Fibroblast of the aortic adventitia (primary cell): ENCODE measurements around the gene LRRC74A. TPM values are rescaled to one million over a fixed set of nuclear protein-coding genes. Genes with fewer than 3 reads are reported as not detected.

Experiments used
- DNase-seq: peaks from one replicate; pipeline ENCODE4 v3.0.0-alpha.2; 2010; ENCODE audit warnings: low read depth
- H3K4me3 ChIP-seq: 2 replicates; pipeline ENCODE4 v1.5.1; 2011; ENCODE audit warnings: low read depth, mild to moderate bottlenecking, control low read depth, low read length, moderate library complexity
- CTCF ChIP-seq: IDR thresholded peaks from 2 replicates; pipeline ENCODE4 v1.5.1; 2011; ENCODE audit warnings: mild to moderate bottlenecking, low read length, control low read depth, inconsistent platforms; ENCODE audit not compliant: insufficient read depth
- total RNA-seq: library from RNA; depleted of rRNA; stranded (reverse); fragments of >200 nt; gene quantifications from 2 replicates; pipeline ENCODE4 v1.2.3, GENCODE V29; 2012; ENCODE audit warnings: low replicate concordance

The LRRC74A gene
- total RNA-seq, 1 donor, result not detected

DNA sequence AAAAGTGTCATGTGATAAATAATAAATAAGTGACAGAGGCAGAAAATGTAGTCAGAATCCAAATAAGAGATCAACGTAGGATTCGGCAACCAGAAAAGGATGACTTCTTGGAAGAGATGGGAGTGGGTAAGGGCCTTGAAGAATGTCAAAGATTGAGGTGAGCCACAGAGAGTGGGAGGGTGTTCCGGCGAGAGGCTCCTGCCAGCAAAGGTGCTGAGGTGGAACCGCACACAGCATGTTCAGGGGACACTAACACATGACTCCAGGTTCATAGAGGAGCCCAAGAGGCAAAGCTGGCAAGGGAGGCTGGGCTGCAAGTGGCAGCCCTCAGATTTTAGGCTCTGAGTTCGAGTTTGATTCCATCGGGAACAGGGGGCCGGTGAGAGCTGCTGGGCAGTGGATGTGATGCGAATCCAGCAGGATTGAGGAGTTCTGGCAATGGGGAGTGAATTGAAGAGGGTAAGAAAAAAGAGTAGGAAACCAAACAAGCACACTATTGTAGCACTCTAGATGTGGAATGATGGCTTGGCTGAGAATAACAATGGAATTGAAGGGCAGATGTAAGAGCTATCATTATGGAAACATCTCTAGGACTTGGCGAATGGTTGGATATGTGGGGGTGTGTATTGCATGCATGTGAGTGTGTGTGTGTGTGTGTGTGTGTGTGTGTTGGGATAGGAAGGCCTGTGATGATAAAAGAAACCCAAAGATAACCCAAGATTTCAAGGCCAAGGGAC, 36.5 kb downstream of the LRRC74A start:
- DNase-seq, result no peak
- TF ChIP-seq CTCF, result no peak
- no peak overlapping the region for H3K4me3 ChIP-seq

DNA sequence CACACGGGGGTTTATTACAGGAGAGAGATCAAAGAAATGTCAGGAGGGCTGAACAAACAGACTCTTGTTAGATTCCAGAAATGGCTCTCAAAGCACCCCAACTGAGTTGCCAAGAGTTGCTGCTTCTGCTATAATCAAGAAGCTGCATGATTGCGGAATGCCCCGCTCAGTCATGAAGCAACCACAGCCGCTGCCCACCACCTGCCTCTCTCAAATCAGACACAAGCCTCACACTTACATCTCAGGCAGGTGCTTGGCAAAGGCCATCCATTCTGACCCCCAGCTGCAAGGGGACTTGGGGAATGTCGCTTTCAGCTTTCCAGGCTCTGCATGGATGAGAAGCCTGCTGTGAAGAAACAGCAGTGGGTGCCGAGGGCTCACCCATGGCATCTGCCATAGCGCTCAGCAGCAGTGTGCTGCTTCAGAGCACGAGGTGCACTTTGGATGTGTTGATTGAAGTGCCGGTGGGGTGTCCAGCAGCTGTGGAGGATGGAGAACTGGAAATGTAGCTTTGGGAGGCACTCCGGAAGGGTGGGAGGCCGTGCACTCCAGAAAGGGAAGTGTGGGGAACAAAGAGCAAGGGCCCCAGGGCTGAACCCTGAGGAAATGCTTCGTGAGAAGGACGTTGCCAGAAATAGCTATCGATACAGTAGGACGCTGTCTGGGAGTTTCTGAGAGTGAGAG, 37.7 kb downstream of the LRRC74A start:
- no peak overlapping the region for H3K4me3 ChIP-seq
- no peak for TF ChIP-seq CTCF
- DNase-seq, result no peak

- TF ChIP-seq CTCF, result no peak
- no peak overlapping the region for H3K4me3 ChIP-seq
- DNase-seq, result no peak
Observed at GRCh38 chr14:76866456-76866855, 40.2 kb downstream of the LRRC74A start.

- TF ChIP-seq CTCF, result no peak
- H3K4me3 ChIP-seq, result no peak overlapping the region
- no peak for DNase-seq
Observed at GRCh38 chr14:76867516-76868453, 41.6 kb downstream of the LRRC74A start.

DNA sequence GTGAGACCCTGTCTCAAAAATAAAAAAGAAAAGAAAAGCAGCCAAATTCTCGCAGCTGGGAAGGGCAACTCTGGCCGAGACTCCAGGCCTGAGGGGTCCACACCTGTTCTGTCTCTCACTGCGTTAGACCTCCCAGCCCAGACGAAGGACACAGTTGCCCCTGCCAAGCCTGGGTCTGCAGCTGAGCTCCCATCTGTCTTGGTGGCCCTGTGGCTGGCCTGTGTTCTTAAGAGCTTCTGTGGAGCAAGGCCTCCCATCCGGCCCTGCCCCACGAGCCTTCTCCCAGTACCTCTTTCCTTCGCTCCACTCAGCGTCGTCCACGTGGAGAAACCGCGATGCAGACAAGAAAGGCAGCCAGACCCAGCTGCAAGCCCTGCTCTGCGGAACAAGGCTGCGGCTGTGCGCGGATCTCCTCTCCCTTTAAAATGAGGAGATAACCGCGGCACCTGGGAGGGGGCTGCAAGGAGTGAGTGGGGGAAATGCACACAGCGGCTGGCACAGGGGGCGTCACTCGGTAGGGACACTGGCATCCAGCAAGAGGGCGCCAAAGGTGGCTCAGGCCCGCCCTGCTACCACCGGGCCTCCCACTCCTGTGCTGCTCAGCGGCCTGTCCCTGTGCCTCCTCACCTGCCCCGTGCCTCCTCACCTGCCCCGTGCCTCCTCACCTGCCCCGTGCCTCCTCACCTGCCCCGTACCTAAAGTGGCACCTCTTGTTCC, 42.4 kb downstream of the LRRC74A start:
- no peak for DNase-seq

More for the DNA sequence above, 42.4 kb downstream of the LRRC74A start:
- no peak for TF ChIP-seq CTCF
- no peak overlapping the region for H3K4me3 ChIP-seq
